ENCODE results near the gene HOXA6.

- TF ChIP-seq CTCF (conservative IDR thresholded peaks at IDR 0.05; ENCODE audit: low read length) (no peak), EZH2phosphoT487 (IDR thresholded peaks at IDR 0.05; ENCODE audit: borderline replicate concordance, low read depth, low read length) (no peak)
Measured at GRCh38 chr7:27194002-27194352, 46.4 kb upstream of the HOXA6 start.
